GM18870 (cell line): ENCODE data around the gene TMEM42.

Source experiments
- ATAC-seq: cut with Tn5 transposase; IDR thresholded peaks from one replicate; pipeline ENCODE4 v1.9.1; 2021; ENCODE audit warnings: moderate library complexity; ENCODE audit not compliant: unreplicated experiment

TMEM42 gene

DNA sequence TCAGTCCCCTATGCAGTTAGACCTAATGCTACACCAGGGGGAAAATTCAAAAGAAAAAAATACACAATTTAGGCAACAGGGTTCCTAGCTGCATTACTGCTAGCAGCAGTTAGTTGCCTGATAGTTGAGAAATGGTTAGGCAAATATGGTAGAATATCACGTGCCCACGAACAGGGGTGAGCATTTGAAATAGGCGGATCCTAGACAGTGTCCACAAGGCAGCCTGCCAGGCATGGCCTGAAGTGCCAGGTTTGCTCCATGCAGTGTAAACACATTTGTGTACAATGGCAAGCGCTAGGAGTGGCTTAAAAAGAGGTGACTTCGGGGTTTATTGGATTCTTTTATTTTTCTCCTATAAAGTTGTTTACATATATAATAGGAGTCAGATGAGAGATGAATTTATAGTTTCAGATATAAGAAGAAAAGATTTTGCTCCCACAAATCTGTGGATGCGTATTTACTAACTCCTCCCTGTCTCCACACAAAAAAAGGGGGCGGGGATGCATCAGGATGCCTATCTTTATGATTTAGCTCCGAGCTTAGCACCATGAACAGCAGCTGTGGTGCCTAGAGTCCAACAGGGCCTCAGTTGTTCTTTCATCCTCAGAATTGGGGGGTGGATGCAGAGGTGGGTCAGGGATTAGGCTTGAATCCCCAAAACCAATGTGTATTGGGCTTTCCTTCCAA is 8.8 kb downstream of the TMEM42 start:
- ATAC-seq = no peak

DNA sequence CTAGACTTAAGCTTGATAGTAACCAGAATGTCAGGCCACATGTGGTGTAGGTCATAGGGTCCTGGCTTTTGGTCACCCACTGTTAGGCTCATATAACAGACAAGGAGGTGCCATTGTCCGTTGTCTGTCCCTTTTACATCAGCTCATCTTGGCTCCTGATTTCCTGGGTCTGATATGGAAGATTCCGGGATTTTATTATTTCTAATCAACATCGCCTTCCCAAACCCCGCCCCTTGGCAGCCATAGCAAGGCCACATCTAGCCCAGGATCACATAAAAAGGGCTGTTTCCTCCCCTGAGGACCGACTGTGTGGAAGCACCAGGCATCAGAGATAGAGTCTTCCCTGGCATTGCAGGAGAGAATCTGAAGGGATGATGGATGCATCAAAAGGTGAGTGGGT is 12.6 kb downstream of the TMEM42 start, which contains the start of gene TGM4:
Gene TGM4, plus strand, starts transcription at position 301 of the 400 bp plus-strand sequence. Its CDS starts 71 bp downstream, at position 372.
- ATAC-seq = no peak

DNA sequence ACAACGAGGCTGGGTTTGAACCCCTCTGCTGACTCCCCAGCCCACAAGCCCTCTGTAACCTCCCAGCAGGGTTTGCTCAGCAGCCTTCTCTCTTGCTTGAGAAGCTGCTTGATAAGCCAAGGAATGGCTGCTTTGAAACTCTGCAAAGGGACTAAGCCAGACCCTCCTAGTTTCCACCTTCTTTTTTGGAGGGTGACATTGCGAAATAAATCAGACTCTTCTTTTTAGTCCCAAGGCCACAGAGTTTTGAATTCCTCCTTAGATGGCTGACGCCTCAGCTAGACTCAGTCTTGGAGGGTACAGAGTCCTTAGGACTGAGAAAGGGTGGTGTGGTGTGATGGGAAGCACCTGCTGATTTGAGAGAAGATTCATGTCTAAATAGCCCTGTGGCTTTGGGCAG is 13.9 kb downstream of the TMEM42 start:
- ATAC-seq = no peak

DNA sequence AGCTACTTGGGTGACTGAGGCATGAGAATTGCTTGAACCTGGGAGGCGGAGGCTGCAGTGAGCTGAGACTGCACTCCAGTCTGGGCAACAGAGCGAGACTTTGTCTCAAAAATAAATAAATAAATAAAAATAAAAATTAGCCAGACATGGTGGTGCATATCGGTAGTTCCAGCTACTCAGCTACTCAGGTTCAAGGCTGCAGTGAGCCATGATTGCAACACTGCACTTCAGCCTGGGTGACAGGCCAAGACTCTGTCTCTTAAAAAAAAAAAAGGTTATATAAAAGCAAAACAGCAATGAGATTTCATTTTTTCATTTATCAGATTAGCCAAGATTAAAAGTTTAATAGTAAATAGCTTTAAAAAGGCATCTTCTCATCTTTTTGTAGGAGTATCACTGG is 15.6 kb downstream of the TMEM42 start:
- ATAC-seq = no peak

DNA sequence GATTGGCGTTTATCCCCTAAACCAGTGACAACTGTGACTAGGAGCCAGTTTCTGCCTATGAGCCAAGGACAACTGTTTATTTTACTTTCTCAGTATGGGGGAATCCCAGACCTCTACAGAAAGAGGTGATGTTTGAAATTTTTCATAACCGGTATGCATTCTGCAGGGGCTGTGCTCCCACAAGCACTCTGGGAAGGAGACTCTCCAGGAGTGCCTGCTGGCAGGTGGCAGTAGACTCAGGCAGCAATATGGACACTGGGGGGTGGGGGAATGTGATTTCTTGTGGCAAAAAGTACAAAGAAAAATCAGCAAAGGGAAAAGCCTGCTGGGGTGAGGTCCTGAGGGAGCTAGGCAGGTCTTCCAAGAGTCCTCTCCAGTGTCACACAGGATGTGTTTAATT is 18.6 kb downstream of the TMEM42 start:
- ATAC-seq = no peak

DNA sequence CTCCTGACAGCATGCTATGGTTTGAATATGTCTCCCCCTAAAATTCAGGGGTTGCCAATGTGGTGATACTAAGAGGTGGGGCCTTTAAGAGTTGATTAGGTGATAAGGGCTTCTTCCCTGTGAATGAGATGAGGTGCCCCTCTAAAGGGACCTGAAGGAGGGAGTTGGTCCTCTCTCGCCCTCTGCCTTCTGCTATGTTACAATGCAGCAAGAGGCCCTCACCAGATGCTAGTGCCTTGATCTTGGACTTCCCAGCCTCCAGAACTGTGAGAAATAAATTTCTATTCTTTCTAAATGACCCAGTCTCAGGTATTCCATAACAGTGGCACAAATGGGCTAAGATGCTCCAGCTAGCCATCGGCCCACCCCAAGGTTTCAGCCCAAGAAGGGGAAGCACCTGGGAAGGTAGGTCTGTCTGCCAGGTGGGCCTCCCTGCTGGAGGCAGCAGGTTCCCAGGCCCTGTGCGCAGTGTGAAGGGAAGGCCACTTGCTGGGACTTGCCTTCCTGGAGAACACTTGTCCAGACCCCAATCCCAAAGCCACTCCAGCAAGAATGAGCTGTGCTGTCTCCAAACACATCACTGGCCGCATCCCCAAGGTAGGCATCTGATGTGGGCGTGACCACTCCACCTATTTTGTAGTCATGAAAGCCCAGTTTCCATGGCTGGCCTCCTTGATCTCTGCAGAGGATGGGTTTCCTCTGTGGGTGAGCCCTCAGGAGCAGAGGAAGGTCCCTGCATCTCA is 21.7 kb downstream of the TMEM42 start:
- no peak for ATAC-seq

DNA sequence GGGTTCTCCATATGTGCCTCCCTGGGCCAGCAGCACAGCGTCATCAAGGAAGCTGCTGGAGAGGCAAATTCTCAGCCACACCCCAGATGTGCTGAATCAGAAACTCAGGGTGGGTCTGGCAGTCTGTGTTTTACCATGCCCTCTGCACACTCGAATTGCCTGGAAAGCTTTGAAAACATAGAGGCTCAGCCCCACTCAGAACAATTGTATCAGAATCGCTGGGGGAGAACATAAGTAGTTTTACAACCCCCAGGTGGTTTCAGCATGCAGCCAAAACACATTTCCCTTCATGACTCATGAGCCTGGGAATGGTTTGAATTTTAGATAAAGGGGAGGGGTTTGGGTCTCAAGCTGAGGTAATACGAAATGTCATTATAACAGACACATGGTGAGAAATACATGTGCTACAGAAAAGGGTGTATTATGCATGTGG is 22.3 kb downstream of the TMEM42 start:
- no peak for ATAC-seq

DNA sequence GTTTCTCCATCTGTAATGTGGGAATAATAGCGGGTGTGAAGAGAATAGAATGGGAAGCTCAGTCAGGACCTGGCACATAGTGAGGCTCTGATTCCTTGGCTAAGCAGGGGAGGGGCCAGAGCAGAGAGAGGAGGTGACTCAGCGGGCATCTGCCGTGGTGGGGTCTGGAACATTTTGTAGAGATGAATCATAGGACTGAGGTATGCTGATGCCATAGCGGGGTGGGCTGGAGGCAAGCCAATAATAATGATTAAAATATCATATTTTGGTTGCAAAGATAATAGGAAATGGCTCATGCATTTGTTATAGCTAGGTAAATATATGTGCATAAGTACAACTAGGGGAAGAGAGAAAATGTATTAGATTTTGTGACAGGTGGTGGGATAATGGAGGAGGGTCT is 23.9 kb downstream of the TMEM42 start:
- ATAC-seq = no peak

DNA sequence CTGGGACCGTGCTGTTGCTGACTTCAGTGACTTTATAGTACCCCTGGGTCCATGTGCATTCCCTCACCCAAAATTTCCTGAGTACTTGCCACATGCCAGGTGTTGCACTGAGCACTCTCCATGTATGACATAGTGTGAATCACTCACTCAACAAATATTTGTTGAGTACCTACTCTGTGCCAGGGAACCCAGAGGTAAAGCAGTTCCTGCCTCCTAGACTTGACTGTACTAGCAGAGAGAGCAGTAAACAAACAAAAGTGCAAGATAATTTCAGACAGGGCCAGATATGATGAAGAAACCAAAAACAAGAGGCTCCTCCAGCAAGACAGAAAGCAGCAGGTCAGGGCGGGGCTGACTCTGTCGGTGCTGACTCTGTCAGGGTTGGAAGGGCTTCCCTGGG is 24.8 kb downstream of the TMEM42 start:
- ATAC-seq = no peak

DNA sequence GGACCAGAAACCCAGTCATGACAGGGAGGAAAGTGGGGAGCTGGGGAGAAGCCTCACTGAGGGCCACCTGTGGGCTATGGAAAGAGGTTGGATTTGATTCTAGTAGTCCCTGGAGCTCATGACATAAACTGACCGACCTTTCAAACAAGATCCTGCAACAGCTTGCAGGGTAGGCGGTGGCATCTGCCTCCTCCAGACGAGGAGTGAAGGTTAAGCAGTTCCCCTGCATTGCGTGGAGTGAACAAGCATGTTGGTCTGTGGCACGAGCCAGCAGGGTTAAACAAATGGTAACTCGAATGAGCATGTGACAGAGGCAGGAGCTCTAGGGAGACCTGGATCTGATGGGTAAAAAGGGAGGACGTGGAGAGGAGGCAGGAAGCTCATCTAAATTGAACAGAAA is 25.4 kb downstream of the TMEM42 start:
- ATAC-seq = no peak

DNA sequence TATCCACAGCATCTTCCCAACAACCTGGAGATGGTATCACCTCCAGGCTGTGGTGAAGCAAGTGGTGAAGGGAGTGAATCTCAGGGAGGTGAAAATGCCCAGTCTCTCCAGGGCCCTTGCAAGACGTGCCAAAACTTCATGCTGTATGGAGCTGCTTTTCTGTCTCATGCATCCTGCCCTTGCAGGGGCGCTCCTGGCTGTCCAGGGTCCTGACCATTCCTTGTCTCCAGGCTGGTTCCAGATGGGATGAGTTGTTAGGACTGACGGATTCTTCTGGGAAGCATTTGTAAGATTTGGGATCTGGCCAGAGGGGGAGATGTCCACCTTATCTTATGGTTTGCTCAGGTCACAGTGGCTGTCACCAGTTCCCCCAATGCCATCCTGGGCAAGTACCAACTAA is 28.5 kb downstream of the TMEM42 start:
- no peak for ATAC-seq

DNA sequence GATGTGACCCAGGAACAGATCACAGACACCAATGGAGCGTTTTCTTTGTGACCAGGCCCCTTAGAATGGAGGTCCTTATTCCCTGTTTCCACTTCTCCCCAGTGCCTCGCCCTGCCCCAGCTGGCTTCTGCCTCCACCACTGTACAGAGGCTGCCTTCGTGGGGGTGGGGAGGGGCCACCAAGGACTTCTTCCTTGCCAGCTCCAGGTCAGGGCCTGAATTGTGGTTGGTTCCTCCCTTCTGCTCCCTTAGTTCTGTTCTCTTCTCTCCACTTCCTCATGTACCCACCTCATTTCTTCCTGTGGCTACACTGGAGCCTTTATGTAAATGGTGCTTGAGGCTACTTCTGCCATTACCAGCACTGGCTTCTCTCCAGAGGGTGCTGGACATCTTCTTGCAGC is 29.1 kb downstream of the TMEM42 start:
- ATAC-seq = no peak

DNA sequence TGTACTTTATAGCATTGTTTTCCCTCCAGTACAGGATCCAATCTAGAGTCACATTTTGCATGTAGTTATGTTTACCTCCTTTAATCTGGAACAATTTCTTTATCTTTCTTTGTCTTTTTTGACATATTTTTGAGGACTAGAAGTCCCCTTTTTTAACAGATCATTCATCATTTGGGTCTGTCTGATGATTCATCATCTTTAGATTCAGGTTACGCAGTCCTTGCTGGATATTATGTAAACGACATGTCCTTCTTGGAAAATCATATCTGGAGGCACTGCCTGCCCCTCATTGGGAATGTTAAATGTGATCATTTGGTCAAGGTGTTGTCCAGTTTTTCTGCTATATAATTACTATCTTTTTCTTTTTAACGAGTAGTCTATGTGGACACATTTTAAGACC is 31.0 kb downstream of the TMEM42 start:
- no peak for ATAC-seq

DNA sequence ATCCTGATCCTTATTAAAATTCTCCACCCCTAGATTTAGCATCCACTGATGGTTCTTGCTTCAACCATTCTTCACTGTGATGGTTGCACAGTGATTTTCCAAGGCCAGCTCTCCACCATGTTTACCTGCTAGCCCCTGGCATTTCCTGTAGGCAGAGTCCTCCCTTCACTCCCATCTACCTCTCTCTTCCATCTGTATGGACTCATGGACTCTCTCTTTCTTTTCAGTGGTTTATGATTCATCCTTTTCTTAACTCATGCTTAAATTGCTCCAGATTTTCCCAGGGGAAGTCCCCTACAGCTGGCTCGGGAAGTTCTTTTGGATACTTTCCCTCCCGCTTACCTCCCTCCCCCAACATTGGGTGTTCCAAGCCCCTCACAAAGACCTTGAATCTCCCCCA is 31.4 kb downstream of the TMEM42 start:
- ATAC-seq = no peak

DNA sequence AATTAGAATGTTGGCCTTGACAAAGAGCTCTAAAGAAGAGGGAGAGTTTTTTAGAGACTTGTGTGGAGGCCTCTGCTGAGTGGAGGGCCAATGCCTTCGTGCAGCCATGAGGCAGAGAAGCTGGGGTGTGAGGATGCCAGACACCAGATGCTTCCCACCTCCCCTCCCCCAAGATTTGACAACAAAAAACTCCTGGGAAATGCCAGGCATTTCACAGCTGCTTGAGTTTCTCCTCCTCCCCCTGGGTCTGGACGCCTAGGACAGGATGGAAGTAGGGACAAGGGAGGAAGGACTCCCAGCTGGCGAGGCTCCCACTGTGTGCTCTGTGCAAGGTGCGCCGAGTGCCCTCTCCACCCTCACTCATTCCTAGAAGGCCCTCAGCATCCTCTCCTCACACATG is 32.8 kb downstream of the TMEM42 start:
- ATAC-seq = no peak

DNA sequence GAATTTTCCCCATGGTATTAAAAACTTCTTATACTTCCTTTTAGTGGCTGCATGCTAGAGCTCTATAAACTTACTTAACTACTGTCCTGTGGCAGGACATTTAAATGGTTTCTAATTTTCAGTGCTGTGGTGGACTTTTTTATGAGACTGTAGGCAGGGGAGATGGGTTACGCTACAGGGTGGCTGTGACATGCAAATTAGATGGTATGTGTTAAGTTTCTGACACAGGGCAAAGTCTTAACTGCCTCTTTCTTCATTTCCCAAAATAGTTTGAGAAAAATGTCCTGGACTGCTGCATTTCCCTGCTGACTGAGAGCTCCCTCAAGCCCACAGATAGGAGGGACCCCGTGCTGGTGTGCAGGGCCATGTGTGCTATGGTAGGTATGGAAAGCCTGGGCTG is 34.7 kb downstream of the TMEM42 start:
- no peak for ATAC-seq

DNA sequence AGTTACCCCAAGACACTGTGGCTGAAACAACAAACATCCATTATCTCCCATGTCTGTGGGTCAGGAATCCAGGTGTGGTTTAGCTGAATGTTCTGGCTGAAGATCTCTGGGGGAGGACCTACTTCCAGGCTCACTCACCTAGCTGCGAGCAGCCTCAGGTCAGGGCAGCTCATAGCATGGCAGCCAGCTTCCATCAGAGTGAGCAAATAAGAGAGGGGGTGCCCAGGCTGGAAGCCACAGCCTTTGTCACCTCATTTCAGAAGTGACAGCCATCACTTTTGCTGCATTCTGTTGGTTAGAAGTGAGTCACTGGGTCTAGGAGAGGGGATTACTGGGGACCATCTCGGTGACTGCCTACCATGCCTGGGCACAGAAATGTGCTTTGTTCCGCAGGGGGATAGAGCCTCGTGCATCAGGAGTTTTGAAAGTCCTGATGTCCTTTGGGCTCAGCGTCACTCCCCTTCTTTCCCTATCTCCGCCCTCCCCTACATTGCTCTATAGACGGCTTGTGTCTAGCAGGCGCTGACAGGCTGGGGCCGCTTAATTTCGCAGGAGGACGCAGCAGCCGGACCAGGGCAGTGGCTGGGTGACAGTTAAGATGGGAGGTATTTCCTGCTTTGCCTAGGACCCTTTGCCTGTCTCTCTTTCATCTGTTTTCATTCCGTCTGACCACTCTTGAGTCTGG is 38.1 kb downstream of the TMEM42 start:
- no peak for ATAC-seq

DNA sequence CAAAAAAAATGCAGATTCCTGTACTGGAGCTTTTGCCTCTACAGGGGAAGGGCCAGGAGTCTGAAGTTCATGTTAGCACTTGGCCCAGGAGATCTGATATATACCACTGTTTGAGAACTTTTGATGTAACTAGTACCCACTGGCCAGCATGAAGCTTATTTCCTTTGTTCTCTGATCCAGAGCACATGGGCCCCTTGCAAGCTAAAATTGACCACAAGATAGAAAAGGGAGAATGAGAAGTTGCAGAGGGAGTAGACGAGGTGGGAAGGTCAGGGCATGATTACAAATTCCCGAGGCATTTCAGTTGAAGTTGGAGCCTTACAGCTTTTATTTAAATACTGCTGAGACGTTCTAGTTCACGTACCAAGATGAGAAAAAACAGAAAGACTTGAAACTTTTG is 40.9 kb downstream of the TMEM42 start:
- no peak for ATAC-seq

DNA sequence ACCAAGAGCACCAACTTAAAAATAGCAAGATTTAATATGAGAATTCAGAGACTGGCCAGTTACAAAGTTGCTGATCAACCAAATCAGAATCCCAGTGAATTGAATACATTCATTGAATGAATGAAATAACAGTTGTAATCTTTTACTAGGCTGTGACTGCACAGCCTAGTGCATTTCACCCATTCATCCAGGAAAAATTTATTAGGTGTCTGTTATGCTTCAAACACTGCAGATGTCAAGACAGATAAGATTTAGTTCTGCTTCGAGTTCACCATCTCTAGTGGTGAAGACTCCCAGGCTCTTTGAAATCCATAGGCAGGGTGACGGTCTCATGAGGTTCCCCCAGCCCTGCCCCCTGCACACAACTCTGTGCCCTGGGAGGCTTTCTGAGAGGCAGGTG is 41.6 kb downstream of the TMEM42 start:
- ATAC-seq = no peak

DNA sequence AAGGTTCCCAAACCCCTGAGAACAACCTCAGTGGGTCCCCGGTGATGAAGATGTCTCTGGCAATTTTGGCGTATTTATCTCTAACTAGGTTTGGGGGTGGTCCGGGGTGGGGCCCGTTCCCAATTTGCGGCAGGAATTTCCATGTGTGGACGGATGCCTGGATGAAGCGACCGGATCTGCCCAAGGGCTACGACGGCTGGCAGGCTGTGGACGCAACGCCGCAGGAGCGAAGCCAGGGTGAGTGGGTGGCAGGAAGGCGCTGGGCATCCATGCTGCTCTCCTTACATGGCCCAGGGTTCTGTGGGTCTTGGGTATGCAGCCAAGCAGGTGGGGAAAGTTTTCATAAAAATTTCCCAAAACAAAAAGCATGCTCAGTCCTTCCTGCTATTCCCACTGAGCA is 42.0 kb downstream of the TMEM42 start:
- no peak for ATAC-seq

DNA sequence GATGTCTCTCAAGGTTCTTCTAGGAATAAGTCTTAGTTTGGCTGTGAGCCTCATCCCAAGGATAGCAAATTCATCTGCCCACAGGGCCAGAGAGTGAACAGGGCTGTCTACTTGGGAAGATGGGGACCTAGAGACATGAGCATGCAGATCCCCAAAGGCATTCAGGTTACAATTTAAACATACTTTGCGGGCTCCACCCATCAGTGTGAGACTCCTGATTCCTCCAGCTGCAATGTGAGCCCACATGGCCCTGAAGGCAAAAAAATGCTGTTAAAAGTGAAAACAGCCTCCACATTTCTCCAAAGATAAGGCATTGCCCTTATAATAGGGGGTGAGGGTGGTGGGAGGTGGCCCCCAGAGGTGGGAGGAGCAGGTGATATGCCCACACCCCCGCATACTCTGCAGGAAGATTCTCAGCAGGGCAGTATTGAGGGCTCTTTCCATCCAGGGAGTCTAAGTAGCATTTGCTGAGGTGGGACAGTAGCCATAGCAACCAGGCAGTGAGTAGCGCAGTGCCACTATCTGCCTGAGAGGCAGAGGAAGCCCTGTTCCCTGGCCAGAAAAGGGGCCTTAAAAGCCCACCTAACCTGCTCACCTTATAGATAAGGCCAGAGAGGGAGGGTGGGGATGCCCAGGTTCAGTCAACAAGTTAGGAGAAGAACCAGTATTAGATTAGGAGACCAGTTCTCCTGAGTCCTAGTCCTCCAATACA is 43.9 kb downstream of the TMEM42 start:
- no peak for ATAC-seq
